Panc1 (cell line): ENCODE measurements around the gene FBXW8. TPM values are rescaled to one million over a fixed set of nuclear protein-coding genes. Genes with fewer than 3 reads are reported as not detected.

Experiments used
- ATAC-seq: fragments of 200-7000 bp; cut with Tn5 transposase; 2 replicates; pipeline ENCODE4 v1.9.1; 2020; ENCODE audit warnings: mild to moderate bottlenecking, moderate library complexity
- BruUV-seq: library from RNA; stranded (reverse); fragments of 400-500 nt; replicated peaks from 2 replicates; lab custom pipeline; 2021; lab: Mats Ljungman, UMichigan
- CTCF ChIA-PET: fragments of 300-600 bp; sonication (Branson Sonifier 250); formaldehyde crosslinking; loops from one replicate; lab custom pipeline; 2022; ENCODE audit warnings: antibody characterized with exemption; lab: Charles Lee
- POLR2A ChIA-PET: fragments of 300-600 bp; sonication (Branson Sonifier 250); formaldehyde crosslinking; loops from one replicate; lab custom pipeline; 2022; ENCODE audit warnings: antibody characterized with exemption; lab: Charles Lee
- DNase-seq: peaks from one replicate; pipeline ENCODE4 v3.0.0-alpha.2; 2010; ENCODE audit warnings: low read depth, low spot score
- H3K27ac ChIP-seq: 2 replicates; pipeline ENCODE4 v1.5.1; 2011; ENCODE audit warnings: mild to moderate bottlenecking, low read length, inconsistent platforms
- H3K27me3 ChIP-seq: fragments of 200-500 bp; sonication (Bioruptor generic); 2 replicates; pipeline ENCODE4 v1.6.0; 2014; ENCODE audit warnings: low read length, inconsistent platforms; ENCODE audit not compliant: control insufficient read depth, insufficient read depth
- H3K36me3 ChIP-seq: fragments of 200-500 bp; sonication (Bioruptor generic); 2 replicates; pipeline ENCODE4 v1.5.1; 2014; ENCODE audit warnings: inconsistent platforms, mild to moderate bottlenecking, low read length, moderate library complexity; ENCODE audit not compliant: control insufficient read depth, insufficient read depth
- H3K4me1 ChIP-seq: 2 replicates; pipeline ENCODE4 v1.5.1; 2011; ENCODE audit warnings: inconsistent platforms, mild to moderate bottlenecking, low read length, moderate library complexity; ENCODE audit not compliant: control insufficient read depth, insufficient read depth
- H3K4me3 ChIP-seq, 2 experiments: 2 replicates each; pipeline ENCODE4 v1.5.1; 2011 to 2012; ENCODE audit warnings: low read depth in 2 of 2, low read length in 2 of 2, mild to moderate bottlenecking in 2 of 2, inconsistent platforms in 1 of 2, moderate library complexity in 1 of 2
- H3K9me3 ChIP-seq: fragments of 200-500 bp; sonication (Bioruptor generic); 2 replicates; pipeline ENCODE4 v1.5.1; 2014; ENCODE audit warnings: low read depth, mild to moderate bottlenecking, inconsistent platforms, low read length, moderate library complexity; ENCODE audit not compliant: control insufficient read depth, insufficient read depth
- POLR2AphosphoS5 ChIP-seq: IDR thresholded peaks from 2 replicates; pipeline ENCODE4 v1.6.1; 2012; ENCODE audit warnings: mild to moderate bottlenecking, low read depth, low read length, moderate library complexity
- REST ChIP-seq, 2 experiments: IDR thresholded peaks; 2 replicates each; pipeline ENCODE4 v1.6.1; 2011 to 2012; ENCODE audit warnings: low read depth in 2 of 2, control low read depth in 1 of 2, low read length in 1 of 2, mild to moderate bottlenecking in 1 of 2, moderate library complexity in 1 of 2; ENCODE audit not compliant: insufficient read depth in 1 of 2
- SIN3A ChIP-seq: IDR thresholded peaks from 2 replicates; pipeline ENCODE4 v1.6.1; 2012; ENCODE audit warnings: low read depth, mild to moderate bottlenecking, low read length, moderate library complexity, borderline replicate concordance; ENCODE audit not compliant: insufficient read depth
- TCF7L2 ChIP-seq: IDR thresholded peaks from 2 replicates; pipeline ENCODE4 v1.6.1; 2011; ENCODE audit warnings: mild to moderate bottlenecking, low read depth, low read length, inconsistent platforms
- in situ Hi-C: cut with HindIII; loops from 2 replicates; pipeline ENCODE4 v1.10.0; 2016; ENCODE audit warnings: low sequenced_read_pairs, low pct_unique_long_range_greater_than_20kb
- intact Hi-C: fragments of 100-400 bp; cut with micrococcal nuclease; formaldehyde crosslinking; loops from one replicate; pipeline ENCODE4 v1.10.0; 2022; ENCODE audit not compliant: unreplicated experiment
- total RNA-seq: library from RNA; stranded (reverse); gene quantifications from one replicate; pipeline ENCODE4 v1.2.1, GENCODE V29; 2021; ENCODE audit not compliant: unreplicated experiment
- TF ChIP-seq, protein P1 (sequence below): fragments of 450-650 bp; IDR thresholded peaks from 2 replicates; pipeline ENCODE4 v1.5.1; 2017; ENCODE audit warnings: mild to moderate bottlenecking

FBXW8 gene
- total RNA-seq, 1 experiment from 2014 or later: 18.0 TPM

GRCh38 chr12:116903818-116904217 lies 6.9 kb upstream of the FBXW8 start:
- Histone ChIP-seq H3K4me1 (no peaks in the 10 kb centered on the region), H3K9me3 (no peaks in the 10 kb centered on the region), H3K4me3 (no peak overlapping the region), H3K27ac (no peak overlapping the region), H3K27me3 (0 out of 2 replicates have a peak, but pooled peaks cover 7% of the 10 kb centered on the region), H3K36me3 (no peaks in the 10 kb centered on the region)
- intact Hi-C loops (no loop called here), in situ Hi-C loops (no loop called here)
- ATAC-seq (no peak), DNase-seq (no peak)
- POLR2A ChIA-PET: no interaction called here
- CTCF ChIA-PET: no interaction called here
- no peak for TF ChIP-seq SIN3A
- TF ChIP-seq REST (IDR thresholded peaks at IDR 0.05; ENCODE audit: insufficient read depth in 1 of 2, low read depth in 2 of 2, low read length in 1 of 2): no peak
- TF ChIP-seq POLR2AphosphoS5: no peak
- no peak for TF ChIP-seq TCF7L2
- TF ChIP-seq, protein P1, sequence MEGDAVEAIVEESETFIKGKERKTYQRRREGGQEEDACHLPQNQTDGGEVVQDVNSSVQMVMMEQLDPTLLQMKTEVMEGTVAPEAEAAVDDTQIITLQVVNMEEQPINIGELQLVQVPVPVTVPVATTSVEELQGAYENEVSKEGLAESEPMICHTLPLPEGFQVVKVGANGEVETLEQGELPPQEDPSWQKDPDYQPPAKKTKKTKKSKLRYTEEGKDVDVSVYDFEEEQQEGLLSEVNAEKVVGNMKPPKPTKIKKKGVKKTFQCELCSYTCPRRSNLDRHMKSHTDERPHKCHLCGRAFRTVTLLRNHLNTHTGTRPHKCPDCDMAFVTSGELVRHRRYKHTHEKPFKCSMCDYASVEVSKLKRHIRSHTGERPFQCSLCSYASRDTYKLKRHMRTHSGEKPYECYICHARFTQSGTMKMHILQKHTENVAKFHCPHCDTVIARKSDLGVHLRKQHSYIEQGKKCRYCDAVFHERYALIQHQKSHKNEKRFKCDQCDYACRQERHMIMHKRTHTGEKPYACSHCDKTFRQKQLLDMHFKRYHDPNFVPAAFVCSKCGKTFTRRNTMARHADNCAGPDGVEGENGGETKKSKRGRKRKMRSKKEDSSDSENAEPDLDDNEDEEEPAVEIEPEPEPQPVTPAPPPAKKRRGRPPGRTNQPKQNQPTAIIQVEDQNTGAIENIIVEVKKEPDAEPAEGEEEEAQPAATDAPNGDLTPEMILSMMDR: no peak
- BruUV-seq: no TSS peak

DNA sequence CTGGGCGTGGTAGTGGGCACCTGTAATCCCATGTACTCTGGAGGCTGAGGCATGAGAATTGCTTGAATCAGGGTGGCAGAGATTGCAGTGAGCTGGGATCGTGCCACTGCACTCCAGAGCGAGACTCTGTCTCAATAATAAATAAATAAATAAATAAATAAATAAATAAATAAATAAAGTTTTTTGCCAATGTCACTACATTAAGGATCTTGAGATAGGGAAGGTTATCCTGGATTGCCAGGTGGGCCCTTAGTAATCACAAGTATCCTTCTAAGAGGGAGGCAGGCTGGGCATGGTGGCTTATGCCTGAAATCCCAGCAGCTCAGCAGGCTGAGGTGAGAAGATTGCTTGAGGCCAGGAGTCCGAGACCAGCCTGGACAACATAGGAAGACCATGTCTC lies 4.5 kb upstream of the FBXW8 start:
- ATAC-seq (no peak), DNase-seq (no peak)
- intact Hi-C loops (no loop called here), in situ Hi-C loops (no loop called here)
- ChIA-PET POLR2A (no interaction called here), CTCF (no interaction called here)
- no TSS peak for BruUV-seq
- TF ChIP-seq POLR2AphosphoS5: no peak
- no peak for TF ChIP-seq TCF7L2
- TF ChIP-seq, protein P1: no peak
- no peaks in the 10 kb centered on the region for H3K4me1 ChIP-seq
- H3K36me3 ChIP-seq: no peaks in the 10 kb centered on the region
- no peak overlapping the region for H3K27ac ChIP-seq
- no peaks in the 10 kb centered on the region for H3K9me3 ChIP-seq
- no peak overlapping the region for H3K4me3 ChIP-seq
- 0 out of 2 replicates have a peak, but pooled peaks cover 5% of the 10 kb centered on the region for H3K27me3 ChIP-seq
